OCI-LY7 (cell line): Measurements from ENCODE around the gene DNAJB14.

Experiments used
- CTCF ChIP-seq: fragments of 200-600 bp; sonication (generic); conservative IDR thresholded peaks from 2 replicates; pipeline ENCODE4 v1.5.1; 2014; ENCODE audit warnings: mild to moderate bottlenecking, antibody characterized with exemption, low read length, moderate library complexity, mixed read lengths
- EZH2phosphoT487 ChIP-seq: fragments of 200-600 bp; sonication (generic); IDR thresholded peaks from 2 replicates; pipeline ENCODE4 v1.6.1; 2018; ENCODE audit warnings: low read depth, borderline replicate concordance, mild to moderate bottlenecking, mixed run types, antibody characterized with exemption, low read length, moderate library complexity, mixed read lengths

- TF ChIP-seq CTCF (no peak), EZH2phosphoT487 (no peak)
Observed at GRCh38 chr4:99855678-99856077, 90.7 kb downstream of the DNAJB14 start.
